Epithelial cell of proximal tubule (primary cell): ENCODE data around the gene CCDC7. TPM values are rescaled to one million over a fixed set of nuclear protein-coding genes. Genes with fewer than 3 reads are reported as not detected.
"Not testable (repeated sequence)": the region's sequence is repeated elsewhere in the genome, so short reads cannot be mapped to it uniquely, and the experiment has no call there.

ENCODE experiments used
- DNase-seq: peaks from one replicate; pipeline ENCODE4 v3.0.0-alpha.2; 2011; ENCODE audit warnings: low read depth
- H3K4me3 ChIP-seq: 2 replicates; pipeline ENCODE4 v1.5.1; 2011; ENCODE audit warnings: low read depth, mild to moderate bottlenecking, low read length
- total RNA-seq: library from RNA; depleted of rRNA; stranded (reverse); fragments of >200 nt; gene quantifications from 2 replicates; pipeline ENCODE4 v1.2.3, GENCODE V29; 2015
- TF ChIP-seq, protein P1 (sequence below): conservative IDR thresholded peaks from 2 replicates; pipeline ENCODE4 v1.5.1; 2012; ENCODE audit warnings: low read depth, mild to moderate bottlenecking, low read length

The CCDC7 gene
- total RNA-seq, 1 donor from 2014 or later: 1.3 TPM

- TF ChIP-seq, protein P1, sequence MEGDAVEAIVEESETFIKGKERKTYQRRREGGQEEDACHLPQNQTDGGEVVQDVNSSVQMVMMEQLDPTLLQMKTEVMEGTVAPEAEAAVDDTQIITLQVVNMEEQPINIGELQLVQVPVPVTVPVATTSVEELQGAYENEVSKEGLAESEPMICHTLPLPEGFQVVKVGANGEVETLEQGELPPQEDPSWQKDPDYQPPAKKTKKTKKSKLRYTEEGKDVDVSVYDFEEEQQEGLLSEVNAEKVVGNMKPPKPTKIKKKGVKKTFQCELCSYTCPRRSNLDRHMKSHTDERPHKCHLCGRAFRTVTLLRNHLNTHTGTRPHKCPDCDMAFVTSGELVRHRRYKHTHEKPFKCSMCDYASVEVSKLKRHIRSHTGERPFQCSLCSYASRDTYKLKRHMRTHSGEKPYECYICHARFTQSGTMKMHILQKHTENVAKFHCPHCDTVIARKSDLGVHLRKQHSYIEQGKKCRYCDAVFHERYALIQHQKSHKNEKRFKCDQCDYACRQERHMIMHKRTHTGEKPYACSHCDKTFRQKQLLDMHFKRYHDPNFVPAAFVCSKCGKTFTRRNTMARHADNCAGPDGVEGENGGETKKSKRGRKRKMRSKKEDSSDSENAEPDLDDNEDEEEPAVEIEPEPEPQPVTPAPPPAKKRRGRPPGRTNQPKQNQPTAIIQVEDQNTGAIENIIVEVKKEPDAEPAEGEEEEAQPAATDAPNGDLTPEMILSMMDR: no peak
- no peak for DNase-seq
- no peak overlapping the region for H3K4me3 ChIP-seq
Measured at GRCh38 chr10:32680803-32681557, 235.0 kb downstream of the CCDC7 start.

GRCh38 chr10:32684291-32684690, 238.4 kb downstream of the CCDC7 start:
- TF ChIP-seq, protein P1: no peak
- DNase-seq: no peak
- H3K4me3 ChIP-seq: no peak overlapping the region

DNA sequence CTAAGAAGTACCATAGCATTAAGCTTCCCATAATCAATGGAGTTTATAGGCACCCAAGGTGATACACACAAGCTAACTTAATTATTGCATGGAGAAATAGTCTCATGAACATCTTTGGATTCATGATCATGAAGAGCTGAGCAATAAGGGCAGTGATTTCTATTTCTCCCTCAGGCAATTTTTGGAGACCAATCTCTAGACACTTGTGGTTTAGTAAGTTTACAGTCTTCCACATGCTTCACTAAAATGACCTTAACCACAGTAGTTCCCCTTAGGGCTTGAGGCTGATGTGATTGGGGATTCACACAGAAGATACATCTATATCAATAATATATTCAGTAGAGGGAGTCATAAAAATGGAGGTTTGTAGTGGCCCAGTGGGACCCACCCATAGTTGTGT, 241.2 kb downstream of the CCDC7 start:
- TF ChIP-seq, protein P1: no peak
- H3K4me3 ChIP-seq: no peak overlapping the region
- no peak for DNase-seq

GRCh38 chr10:32687546-32687945, 241.6 kb downstream of the CCDC7 start:
- TF ChIP-seq, protein P1: no peak
- DNase-seq: no peak
- no peak overlapping the region for H3K4me3 ChIP-seq

DNA sequence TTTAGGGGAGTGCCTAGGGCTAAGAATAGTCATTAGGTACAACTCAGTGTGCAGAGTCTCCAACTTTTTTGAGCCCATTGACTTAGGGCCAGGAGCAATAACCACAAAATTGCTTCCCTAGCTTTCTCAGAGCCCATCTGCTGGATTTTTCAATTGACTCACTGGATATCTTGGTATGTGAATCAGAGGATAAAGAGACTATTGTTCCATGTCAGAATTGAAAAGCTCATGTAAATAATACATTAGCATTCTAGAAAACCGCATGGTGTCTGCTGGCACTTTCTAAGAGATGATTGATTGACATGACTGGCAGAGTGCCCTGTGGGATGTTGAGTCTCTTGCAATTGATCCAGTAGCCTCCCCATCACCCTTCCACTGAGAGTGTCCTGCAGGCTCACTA, 246.2 kb downstream of the CCDC7 start:
- no peak overlapping the region for H3K4me3 ChIP-seq
- peak; percentile 77 for DNase-seq
- TF ChIP-seq, protein P1: no peak

DNA sequence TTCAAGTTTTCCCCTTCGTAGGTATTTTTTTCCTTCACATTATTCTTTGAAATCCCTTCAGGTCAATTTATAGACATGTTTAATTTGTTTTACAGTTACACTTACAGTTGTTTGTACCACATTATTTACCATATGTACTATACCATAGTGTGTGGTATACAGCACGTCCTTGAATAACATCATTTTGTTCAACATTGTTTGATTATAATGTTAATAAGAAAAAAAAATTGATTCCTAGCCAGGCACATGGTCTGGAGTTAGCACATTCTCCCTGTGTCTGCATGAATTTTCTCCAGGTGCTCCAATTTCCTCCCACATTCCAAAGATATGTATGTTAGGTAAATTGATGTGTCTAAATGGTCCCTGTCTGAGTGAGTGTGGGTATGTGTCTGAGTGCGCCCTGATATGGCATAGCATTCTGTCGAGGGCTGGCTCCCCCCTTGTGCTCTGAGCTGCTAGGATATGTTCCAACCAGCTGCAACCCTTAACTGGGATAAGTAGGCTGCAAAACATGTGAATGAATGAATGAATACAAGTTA, 247.6 kb downstream of the CCDC7 start:
- TF ChIP-seq, protein P1: no peak
- no peak for DNase-seq
- no peak overlapping the region for H3K4me3 ChIP-seq

DNA sequence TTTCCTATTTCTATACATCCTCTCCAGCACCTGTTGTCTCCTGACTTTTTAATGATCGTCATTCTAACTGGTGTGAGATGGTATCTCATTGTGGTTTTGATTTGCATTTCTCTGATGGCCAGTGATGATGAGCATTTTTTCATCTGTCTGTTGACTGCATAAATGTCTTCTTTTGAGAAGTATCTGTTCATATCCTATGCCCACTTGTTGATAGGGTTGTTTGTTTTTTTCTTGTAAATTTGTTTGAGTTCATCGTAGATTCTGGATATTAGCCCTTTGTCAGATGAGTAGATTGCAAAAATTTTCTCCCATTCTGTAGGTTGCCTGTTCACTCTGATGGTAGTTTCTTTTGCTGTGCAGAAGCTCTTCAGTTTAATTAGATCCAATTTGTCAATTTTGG, 253.7 kb downstream of the CCDC7 start:
- H3K4me3 ChIP-seq, DNase-seq: not testable (repeated sequence)
